Activated naive CD8-positive, alpha-beta T cell (primary cell): Measurements from ENCODE around the gene LPA.
"Not testable (repeated sequence)": the region's sequence is repeated elsewhere in the genome, so short reads cannot be mapped to it uniquely, and the experiment has no call there.

ENCODE experiments used
- H3K27ac Mint-ChIP-seq: one replicate; pipeline ENCODE4 v1.8.0; 2021; ENCODE audit warnings: mixed read lengths
- H3K27me3 Mint-ChIP-seq: one replicate; pipeline ENCODE4 v1.8.0; 2021; ENCODE audit warnings: mixed read lengths
- H3K36me3 Mint-ChIP-seq: one replicate; pipeline ENCODE4 v1.8.0; 2021; ENCODE audit warnings: mixed read lengths
- H3K4me1 Mint-ChIP-seq: one replicate; pipeline ENCODE4 v1.8.0; 2021; ENCODE audit warnings: low read depth, mixed read lengths
- H3K4me3 Mint-ChIP-seq: one replicate; pipeline ENCODE4 v1.8.0; 2021; ENCODE audit warnings: mild to moderate bottlenecking, mixed read lengths
- H3K9me3 Mint-ChIP-seq: one replicate; pipeline ENCODE4 v1.8.0; 2021; ENCODE audit warnings: low read depth, mixed read lengths

The LPA gene

GRCh38 chr6:160581406-160581805 lies 82.7 kb downstream of the LPA start:
- Mint-ChIP-seq H3K27ac (no peak overlapping the region), H3K4me1 (no peaks in the 10 kb centered on the region), H3K4me3 (no peak overlapping the region), H3K36me3 (no peaks in the 10 kb centered on the region), H3K9me3 (peaks cover 3% of the 10 kb centered on the region), H3K27me3 (peaks cover 15% of the 10 kb centered on the region)

DNA sequence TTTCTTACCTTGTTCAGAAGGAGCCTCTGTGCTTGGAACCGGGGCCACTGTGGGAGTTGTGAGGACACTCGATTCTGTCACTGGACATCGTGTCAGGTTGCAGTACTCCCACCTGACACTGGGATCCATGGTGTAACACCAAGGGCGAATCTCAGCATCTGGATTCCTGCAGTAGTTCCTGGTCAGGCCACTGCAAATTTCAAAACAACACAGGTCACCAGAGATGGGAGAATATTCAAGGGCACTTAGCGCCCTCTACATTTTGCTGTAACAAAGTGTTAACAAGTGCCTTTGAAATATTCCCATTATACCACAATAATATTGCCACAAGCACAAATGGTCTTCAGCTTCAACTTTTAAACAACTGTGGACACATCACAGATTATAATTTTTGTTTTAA lies 85.6 kb downstream of the LPA start:
- not testable (repeated sequence) for H3K27ac Mint-ChIP-seq, H3K27me3 Mint-ChIP-seq, H3K4me3 Mint-ChIP-seq, H3K36me3 Mint-ChIP-seq, H3K4me1 Mint-ChIP-seq
- H3K9me3 Mint-ChIP-seq, result peaks cover 13% of the 10 kb centered on the region

DNA sequence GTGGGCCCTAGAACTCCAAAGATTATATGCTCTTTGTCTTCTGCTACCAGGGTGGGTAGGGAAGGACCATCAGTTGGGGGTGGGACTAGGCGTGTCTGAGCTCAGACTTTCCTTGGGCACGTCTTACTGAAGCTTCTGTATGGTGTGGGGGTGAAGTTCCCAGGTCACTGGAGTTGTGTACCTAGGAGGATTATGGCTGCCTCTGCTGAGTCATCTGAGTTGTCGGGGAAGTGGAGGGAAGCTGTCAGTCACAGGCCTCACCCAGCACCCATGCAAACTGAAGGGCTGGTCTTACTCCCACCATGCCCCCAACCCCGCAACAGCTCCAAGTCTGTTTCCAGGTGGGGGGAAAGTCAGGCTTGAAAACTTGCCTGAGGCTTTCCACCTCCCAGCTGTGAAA lies 90.1 kb downstream of the LPA start:
- Mint-ChIP-seq H3K4me3 (no peak overlapping the region), H3K4me1 (no peaks in the 10 kb centered on the region), H3K27me3 (peaks cover 9% of the 10 kb centered on the region), H3K27ac (no peak overlapping the region), H3K36me3 (peaks cover 4% of the 10 kb centered on the region), H3K9me3 (peaks cover 10% of the 10 kb centered on the region)

GRCh38 chr6:160571201-160571600 lies 92.9 kb downstream of the LPA start:
- H3K9me3 Mint-ChIP-seq, H3K27ac Mint-ChIP-seq, H3K4me3 Mint-ChIP-seq, H3K36me3 Mint-ChIP-seq, H3K4me1 Mint-ChIP-seq: not testable (repeated sequence)
- peaks cover 17% of the 10 kb centered on the region for H3K27me3 Mint-ChIP-seq

- peaks cover 22% of the 10 kb centered on the region for H3K27me3 Mint-ChIP-seq
- H3K9me3 Mint-ChIP-seq, result no peaks in the 10 kb centered on the region
- no peak overlapping the region for H3K27ac Mint-ChIP-seq
- no peaks in the 10 kb centered on the region for H3K4me1 Mint-ChIP-seq
- H3K36me3 Mint-ChIP-seq, result no peaks in the 10 kb centered on the region
- no peak overlapping the region for H3K4me3 Mint-ChIP-seq
These were observed 119.3 kb downstream of the LPA start for GRCh38 chr6:160544802-160545201.

- no peaks in the 10 kb centered on the region for H3K4me1 Mint-ChIP-seq
- no peak overlapping the region for H3K4me3 Mint-ChIP-seq
- peaks cover 4% of the 10 kb centered on the region for H3K27me3 Mint-ChIP-seq
- H3K9me3 Mint-ChIP-seq, result no peaks in the 10 kb centered on the region
- no peaks in the 10 kb centered on the region for H3K36me3 Mint-ChIP-seq
- H3K27ac Mint-ChIP-seq, result no peak overlapping the region
These were observed 128.8 kb downstream of the LPA start for GRCh38 chr6:160535270-160535669.

GRCh38 chr6:160534050-160534696 lies 129.9 kb downstream of the LPA start:
- Mint-ChIP-seq H3K27ac (no peak overlapping the region), H3K4me1 (no peaks in the 10 kb centered on the region), H3K36me3 (peaks cover 1% of the 10 kb centered on the region), H3K27me3 (peaks cover 7% of the 10 kb centered on the region), H3K9me3 (no peaks in the 10 kb centered on the region), H3K4me3 (no peak overlapping the region)

DNA sequence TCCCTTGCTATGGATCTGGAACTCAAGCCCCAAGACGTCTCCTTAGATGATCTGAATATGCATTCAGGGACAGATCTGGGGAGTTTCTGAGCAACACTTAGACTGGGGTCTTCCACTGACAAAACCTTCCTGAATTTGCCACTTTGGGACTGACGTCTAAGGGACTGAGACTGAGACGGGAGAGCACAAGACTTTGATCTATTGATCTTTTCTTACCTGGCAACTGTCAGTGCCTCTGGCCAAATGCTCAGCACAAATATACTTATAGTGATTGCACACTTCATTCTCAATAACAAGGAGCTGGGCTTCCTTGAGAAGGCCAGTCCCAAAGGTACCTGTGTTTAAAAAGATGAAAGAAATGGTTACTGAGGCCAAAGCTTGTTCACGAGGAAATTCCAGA lies 131.8 kb downstream of the LPA start:
- Mint-ChIP-seq H3K9me3 (no peaks in the 10 kb centered on the region), H3K4me1 (no peaks in the 10 kb centered on the region), H3K27me3 (peaks cover 10% of the 10 kb centered on the region), H3K4me3 (no peak overlapping the region), H3K36me3 (peaks cover 4% of the 10 kb centered on the region), H3K27ac (no peak overlapping the region)

DNA sequence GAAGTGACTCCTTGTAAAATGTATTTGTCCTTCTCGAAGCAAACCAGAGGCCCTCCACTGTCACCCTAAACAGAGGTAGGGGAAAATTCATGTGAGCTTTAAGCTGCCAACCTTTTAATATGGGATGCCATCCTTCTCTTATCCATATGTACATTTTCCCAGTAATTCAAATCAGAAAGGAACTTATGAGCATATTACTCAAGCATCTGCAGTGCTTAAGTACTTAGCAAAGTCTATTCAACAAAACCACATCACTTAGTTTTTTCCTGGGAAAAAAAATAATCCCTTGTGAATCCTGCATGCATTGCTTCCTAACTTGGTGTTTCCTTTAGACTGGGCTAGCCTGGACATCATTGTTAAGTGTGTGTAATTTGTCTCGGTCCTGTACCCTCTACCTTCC lies 132.2 kb downstream of the LPA start:
- Mint-ChIP-seq H3K27me3 (peaks cover 10% of the 10 kb centered on the region), H3K36me3 (peaks cover 4% of the 10 kb centered on the region), H3K27ac (no peak overlapping the region), H3K4me1 (no peaks in the 10 kb centered on the region), H3K4me3 (no peak overlapping the region), H3K9me3 (no peaks in the 10 kb centered on the region)

DNA sequence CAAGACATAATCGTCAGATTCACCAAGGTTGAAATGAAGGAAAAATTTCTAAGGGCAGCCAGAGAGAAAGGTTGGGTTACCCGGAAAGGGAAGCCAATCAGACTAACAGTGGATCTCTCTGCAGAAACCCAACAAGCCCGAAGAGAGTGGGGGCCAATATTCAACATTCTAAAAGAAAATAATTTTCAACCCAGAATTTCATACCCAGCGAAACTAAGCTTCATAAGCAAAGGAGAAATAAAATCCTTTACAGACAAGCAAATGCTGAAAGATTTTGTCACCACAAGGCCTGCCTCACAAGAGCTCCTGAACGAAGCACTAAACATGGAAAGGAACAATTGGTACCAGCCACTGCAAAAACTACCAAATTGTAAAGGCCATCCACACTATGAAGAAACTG lies 134.6 kb downstream of the LPA start:
- H3K27me3 Mint-ChIP-seq, H3K4me1 Mint-ChIP-seq, H3K4me3 Mint-ChIP-seq, H3K36me3 Mint-ChIP-seq, H3K27ac Mint-ChIP-seq, H3K9me3 Mint-ChIP-seq: not testable (repeated sequence)

GRCh38 chr6:160523223-160523622 lies 140.9 kb downstream of the LPA start:
- Mint-ChIP-seq H3K27me3 (peaks cover 4% of the 10 kb centered on the region), H3K27ac (no peak overlapping the region), H3K4me1 (peaks cover 15% of the 10 kb centered on the region), H3K36me3 (no peaks in the 10 kb centered on the region), H3K9me3 (no peaks in the 10 kb centered on the region), H3K4me3 (no peak overlapping the region)

- peak overlapping the region; percentile 94 for H3K4me3 Mint-ChIP-seq
- no peaks in the 10 kb centered on the region for H3K9me3 Mint-ChIP-seq
- peak overlapping the region; percentile 92 for H3K27ac Mint-ChIP-seq
- H3K27me3 Mint-ChIP-seq, result no peaks in the 10 kb centered on the region
- H3K4me1 Mint-ChIP-seq, result peaks cover 15% of the 10 kb centered on the region
- no peaks in the 10 kb centered on the region for H3K36me3 Mint-ChIP-seq
These were observed 143.8 kb downstream of the LPA start for GRCh38 chr6:160520043-160520904.

GRCh38 chr6:160519603-160520042 lies 144.5 kb downstream of the LPA start:
- peaks cover 3% of the 10 kb centered on the region for H3K36me3 Mint-ChIP-seq
- peak overlapping the region; percentile 92 for H3K27ac Mint-ChIP-seq
- peaks cover 15% of the 10 kb centered on the region for H3K4me1 Mint-ChIP-seq
- no peaks in the 10 kb centered on the region for H3K27me3 Mint-ChIP-seq
- H3K4me3 Mint-ChIP-seq, result peak overlapping the region; percentile 94
- no peaks in the 10 kb centered on the region for H3K9me3 Mint-ChIP-seq

GRCh38 chr6:160519133-160519532 lies 144.9 kb downstream of the LPA start:
- H3K9me3 Mint-ChIP-seq, result no peaks in the 10 kb centered on the region
- peaks cover 3% of the 10 kb centered on the region for H3K36me3 Mint-ChIP-seq
- H3K27me3 Mint-ChIP-seq, result peaks cover 1% of the 10 kb centered on the region
- peak overlapping the region; percentile 92 for H3K27ac Mint-ChIP-seq
- peak overlapping the region; percentile 94 for H3K4me3 Mint-ChIP-seq
- peaks cover 15% of the 10 kb centered on the region for H3K4me1 Mint-ChIP-seq

DNA sequence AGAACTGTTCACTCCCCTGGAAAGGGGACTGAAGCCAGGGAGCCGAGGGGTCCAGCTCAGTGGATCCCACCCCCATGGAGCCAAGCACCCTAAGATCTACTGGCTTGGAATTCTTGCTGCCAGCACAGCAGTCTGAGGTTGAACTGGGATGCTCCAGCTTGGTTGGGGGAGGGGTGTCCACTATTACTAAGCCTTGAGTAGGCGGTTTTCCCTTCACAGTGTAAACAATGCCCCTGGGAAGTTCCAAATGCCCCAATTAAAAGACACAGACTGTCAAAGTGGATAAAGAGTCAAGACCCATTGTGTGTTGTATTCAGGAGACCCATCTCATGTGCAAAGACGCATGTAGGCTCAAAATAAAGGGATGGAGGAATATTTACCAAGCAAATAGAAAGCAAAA lies 150.2 kb downstream of the LPA start:
- no peaks in the 10 kb centered on the region for H3K4me1 Mint-ChIP-seq
- H3K4me3 Mint-ChIP-seq, result no peak overlapping the region
- H3K27me3 Mint-ChIP-seq, result peaks cover 14% of the 10 kb centered on the region
- H3K9me3 Mint-ChIP-seq, result no peaks in the 10 kb centered on the region
- H3K27ac Mint-ChIP-seq, result no peak overlapping the region
- H3K36me3 Mint-ChIP-seq, result peaks cover 5% of the 10 kb centered on the region
